Neural progenitor cell (in vitro differentiated cells): ENCODE results near the gene ITGA11.

ENCODE experiments used
- CTCF ChIP-seq: fragments of 200-600 bp; sonication (generic); IDR thresholded peaks from 2 replicates; pipeline ENCODE4 v1.5.1; 2017; ENCODE audit warnings: antibody characterized with exemption, mild to moderate bottlenecking
- EZH2 ChIP-seq: fragments of 200-600 bp; sonication (generic); IDR thresholded peaks from 2 replicates; pipeline ENCODE4 v1.6.1; 2017; ENCODE audit warnings: antibody characterized with exemption, mild to moderate bottlenecking, moderate library complexity
- EZH2phosphoT487 ChIP-seq: fragments of 200-600 bp; sonication (generic); IDR thresholded peaks from 2 replicates; pipeline ENCODE4 v1.6.1; 2017; ENCODE audit warnings: antibody characterized with exemption

- TF ChIP-seq CTCF (no peak), EZH2 (no peak), EZH2phosphoT487 (no peak)
Measured at GRCh38 chr15:68284616-68285258, 147.2 kb downstream of the ITGA11 start.
